Measurements from ENCODE around the gene TDRD10.

Gene TDRD10

GRCh38 chr1:154557248-154557938 lies 55.4 kb downstream of the TDRD10 start:
- no peak for DNase-seq

GRCh38 chr1:154557939-154558719 lies 56.1 kb downstream of the TDRD10 start, which contains the start of gene UBE2Q1:
UBE2Q1 (minus strand) TSS chr1:154558662; CDS start chr1:154558553, 109 bp downstream.
- peak; percentile 53 for DNase-seq

DNA sequence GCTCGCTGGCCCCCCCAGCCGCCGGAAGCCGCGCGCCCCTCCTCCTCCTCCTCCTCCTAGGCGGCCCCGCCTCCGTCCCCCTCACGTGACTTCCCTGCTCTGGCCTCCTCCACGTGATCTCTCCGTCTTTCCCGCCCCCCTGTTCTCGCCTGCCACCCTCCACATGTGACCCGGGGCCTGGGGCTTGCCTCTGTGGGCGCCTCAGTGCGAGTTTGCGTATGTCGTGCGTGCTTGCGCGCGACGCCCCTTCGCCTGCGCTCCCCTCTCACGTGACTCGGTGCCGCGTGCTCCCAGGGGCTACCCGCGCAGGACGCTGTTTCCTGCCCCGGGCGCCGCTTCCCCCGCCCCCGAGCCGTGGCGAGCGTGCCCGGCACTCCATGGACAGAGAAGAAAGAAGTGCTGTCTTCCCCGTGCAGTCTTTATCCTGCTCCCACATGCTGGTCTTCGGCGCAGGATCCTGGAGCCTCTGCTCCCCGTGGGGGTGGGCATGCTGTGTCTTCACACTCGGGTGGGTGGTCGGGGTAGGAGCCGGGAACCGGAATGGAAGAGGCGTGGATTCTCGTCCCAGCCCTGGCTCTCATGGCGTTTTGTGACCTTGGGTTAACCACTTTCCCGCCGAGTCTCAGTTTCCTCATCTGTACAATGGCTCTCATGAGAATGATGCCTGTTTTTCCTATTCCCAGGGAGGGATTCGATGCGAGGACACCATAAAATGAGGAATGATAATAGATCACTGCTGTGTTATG lies 56.9 kb downstream of the TDRD10 start:
- peak; percentile 98 for DNase-seq

- DNase-seq, result peak; percentile 79
These were observed 57.5 kb downstream of the TDRD10 start for GRCh38 chr1:154559466-154560044.

DNA sequence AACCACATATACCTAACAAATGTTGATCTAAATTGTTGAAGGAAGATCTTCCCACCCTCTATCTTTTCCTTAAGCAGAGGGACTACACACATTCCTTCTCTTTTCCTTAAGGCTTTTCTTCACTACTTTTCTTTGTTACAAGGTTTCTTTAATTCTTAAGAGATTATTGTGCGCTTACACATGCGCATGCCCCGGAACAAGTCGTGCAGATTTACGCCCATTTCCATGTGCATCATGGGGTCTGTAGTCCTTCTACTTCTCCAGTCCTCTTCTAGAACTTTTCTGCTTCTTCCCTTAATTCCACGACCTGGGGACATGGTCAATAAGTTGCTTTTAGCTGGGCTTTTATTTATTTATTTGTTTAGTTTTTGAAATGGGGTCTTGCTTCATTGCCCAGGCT lies 63.9 kb downstream of the TDRD10 start:
- no peak for DNase-seq

GRCh38 chr1:154567386-154568156 lies 65.6 kb downstream of the TDRD10 start, which contains the start of gene CHRNB2:
CHRNB2 (plus strand) TSS chr1:154567778; CDS start chr1:154568045, 267 bp downstream.
- peak; percentile 78 for DNase-seq

DNA sequence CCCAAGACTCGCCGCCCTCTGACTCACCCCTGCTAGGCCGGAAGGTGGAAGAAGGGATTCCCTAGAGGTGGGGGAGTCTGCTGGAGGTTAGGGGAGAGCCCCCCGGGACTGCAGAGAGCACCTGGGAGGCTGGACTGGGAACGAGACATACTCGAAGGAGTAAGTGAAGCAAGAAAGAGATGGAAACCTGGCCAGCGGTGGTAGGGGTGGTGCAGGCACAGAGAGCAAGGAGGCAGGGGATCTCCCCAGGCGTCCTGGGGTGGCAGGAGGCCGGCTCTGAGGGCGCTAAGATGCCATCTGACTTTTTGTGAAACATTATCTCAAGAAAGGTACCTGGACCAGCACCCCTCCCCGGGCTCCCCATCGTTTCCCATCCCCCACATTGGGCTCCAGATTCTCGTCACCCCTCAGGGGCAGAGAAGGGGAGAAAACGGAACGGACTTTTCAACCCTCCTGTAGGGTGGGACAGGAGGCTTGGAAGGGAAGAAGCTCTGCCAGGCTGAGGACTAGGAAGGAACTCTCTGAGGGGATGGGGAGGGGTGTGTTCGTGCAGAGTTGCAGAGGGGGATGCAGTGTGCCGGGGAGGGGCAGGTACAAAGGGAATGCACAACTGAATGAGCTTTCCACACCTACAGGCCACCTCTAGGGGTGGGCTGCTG lies 66.3 kb downstream of the TDRD10 start:
- no peak for DNase-seq

GRCh38 chr1:154571244-154571963 lies 69.4 kb downstream of the TDRD10 start:
- no peak for DNase-seq

GRCh38 chr1:154571964-154572288 lies 69.9 kb downstream of the TDRD10 start:
- DNase-seq, result no peak

GRCh38 chr1:154572468-154573167 lies 70.6 kb downstream of the TDRD10 start:
- DNase-seq, result no peak

- no peak for DNase-seq
These were observed 71.1 kb downstream of the TDRD10 start for GRCh38 chr1:154573168-154573510.

GRCh38 chr1:154574716-154575115 lies 72.7 kb downstream of the TDRD10 start:
- DNase-seq, result no peak

GRCh38 chr1:154575147-154575927 lies 73.3 kb downstream of the TDRD10 start:
- DNase-seq, result no peak

DNA sequence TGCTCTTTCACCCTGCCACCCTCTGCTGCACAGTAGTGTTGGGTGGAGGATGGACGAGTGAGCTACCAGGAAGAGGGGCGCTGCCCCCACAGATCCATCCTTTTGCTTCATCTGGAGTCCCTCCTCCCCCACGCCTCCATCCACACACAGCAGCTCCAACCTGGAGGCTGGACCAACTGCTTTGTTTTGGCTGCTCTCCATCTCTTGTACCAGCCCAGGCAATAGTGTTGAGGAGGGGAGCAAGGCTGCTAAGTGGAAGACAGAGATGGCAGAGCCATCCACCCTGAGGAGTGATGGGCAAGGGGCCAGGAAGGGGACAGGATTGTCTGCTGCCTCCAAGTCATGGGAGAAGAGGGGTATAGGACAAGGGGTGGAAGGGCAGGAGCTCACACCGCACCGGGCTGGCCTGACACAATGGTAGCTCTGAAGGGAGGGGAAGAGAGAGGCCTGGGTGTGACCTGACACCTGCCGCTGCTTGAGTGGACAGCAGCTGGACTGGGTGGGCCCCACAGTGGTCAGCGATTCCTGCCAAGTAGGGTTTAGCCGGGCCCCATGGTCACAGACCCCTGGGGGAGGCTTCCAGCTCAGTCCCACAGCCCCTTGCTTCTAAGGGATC lies 74.0 kb downstream of the TDRD10 start:
- no peak for DNase-seq

DNA sequence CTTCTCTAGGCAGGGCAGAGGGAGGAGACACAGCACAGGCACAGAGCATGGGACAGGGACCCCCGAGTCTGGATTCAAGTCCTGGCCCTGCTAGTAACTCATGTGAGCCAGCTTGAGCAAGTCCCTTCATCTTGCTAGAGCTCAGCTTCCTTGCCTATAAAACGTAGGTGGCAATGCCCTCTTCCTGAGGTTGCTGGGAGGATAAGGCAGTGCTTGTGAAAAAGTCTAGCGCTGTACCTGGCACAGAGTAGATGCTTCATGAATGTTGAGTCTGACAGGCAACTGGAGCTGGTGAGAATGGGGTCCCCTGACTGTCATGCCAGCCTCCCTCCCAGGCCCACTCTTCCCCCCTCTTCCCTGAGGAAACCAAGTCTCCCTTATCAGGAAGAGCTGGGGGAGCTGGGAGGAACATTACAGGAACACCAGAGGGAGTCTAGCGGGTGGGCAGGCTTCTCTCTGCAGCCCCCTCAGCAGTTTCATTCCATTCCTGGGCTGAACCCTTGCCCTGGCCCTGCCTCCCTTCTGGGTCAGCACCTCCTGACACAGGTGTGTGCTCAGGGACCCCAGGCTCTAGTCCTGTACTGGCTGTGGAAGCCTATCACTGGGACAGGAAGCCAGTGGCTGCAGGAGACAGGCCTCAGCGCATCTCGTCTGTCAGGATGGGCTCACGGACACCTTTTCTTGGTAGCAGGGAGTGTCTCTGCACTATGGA lies 75.5 kb downstream of the TDRD10 start:
- DNase-seq, result no peak

GRCh38 chr1:154578058-154578418 lies 76.0 kb downstream of the TDRD10 start:
- DNase-seq, result no peak

DNA sequence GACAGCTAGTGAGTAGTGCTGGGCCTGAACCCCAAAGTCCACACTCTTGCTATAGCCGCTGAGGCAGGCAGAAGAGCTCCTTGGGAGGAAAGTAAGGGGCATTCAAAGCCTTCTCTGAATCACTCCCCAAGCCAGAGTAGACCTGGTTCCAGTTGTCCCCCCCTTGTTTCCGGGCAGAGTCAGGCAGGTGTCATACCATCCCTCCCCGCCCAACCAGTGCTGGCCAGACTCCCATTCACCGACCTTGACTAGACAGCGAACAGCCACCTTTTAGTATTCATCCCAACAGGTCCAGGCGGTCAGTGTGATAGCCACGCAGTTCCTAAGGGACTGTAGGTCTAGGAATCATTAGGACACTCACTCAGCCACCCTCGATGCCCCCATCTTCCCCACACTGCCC lies 77.4 kb downstream of the TDRD10 start:
- no peak for DNase-seq

- no peak for DNase-seq
These were observed 79.7 kb downstream of the TDRD10 start for GRCh38 chr1:154581766-154582165.

GRCh38 chr1:154582885-154583284 lies 80.9 kb downstream of the TDRD10 start:
- DNase-seq, result no peak
